Measurements from ENCODE around the gene SELENOS.
A peak's percentile ranks its signal among the peaks of the same experiment; 100 is the strongest.

Gene SELENOS, protein sequence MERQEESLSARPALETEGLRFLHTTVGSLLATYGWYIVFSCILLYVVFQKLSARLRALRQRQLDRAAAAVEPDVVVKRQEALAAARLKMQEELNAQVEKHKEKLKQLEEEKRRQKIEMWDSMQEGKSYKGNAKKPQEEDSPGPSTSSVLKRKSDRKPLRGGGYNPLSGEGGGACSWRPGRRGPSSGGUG

DNA sequence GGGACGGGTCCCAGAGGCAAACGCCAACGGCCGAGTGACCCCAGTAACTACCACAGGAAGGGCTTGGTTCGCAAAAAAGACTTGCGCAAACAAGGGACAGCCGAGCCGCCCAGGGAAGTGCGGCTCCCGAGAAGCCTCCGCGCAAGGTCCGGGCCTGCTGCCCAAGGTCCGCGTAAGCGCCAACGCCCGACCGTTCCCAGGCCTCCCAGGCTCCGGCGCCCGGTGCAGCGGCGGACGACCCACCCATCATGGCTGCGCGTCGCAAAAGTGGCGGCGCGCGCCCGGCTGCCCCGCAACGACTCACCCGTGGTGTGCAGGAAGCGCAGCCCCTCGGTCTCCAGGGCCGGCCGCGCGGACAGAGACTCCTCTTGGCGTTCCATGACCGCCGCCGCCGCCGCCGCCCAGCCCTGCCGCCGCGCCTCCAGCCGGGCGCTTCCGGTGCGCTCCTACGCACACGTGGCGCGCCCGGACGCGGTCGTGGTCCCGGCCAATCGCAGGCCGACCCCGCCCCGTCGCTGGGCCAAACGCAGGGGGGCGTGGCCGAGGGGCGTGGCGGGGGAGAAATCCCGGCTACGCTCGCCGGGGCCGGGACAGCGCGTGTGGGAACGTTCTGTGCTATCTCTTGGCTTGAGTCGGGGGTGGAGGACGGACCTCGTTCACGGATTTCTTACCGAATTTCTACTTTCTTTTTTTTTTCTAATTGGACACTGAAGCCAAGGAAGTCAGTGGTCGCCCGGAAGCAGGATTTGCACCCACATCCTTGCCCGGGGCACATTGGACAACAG is at the start of gene SELENOS:
Gene SELENOS, minus strand, starts transcription at position 448 of the 785 bp plus-strand sequence. Its CDS starts 68 bp downstream, at position 380.
- peak; percentile 96 for DNase-seq

DNA sequence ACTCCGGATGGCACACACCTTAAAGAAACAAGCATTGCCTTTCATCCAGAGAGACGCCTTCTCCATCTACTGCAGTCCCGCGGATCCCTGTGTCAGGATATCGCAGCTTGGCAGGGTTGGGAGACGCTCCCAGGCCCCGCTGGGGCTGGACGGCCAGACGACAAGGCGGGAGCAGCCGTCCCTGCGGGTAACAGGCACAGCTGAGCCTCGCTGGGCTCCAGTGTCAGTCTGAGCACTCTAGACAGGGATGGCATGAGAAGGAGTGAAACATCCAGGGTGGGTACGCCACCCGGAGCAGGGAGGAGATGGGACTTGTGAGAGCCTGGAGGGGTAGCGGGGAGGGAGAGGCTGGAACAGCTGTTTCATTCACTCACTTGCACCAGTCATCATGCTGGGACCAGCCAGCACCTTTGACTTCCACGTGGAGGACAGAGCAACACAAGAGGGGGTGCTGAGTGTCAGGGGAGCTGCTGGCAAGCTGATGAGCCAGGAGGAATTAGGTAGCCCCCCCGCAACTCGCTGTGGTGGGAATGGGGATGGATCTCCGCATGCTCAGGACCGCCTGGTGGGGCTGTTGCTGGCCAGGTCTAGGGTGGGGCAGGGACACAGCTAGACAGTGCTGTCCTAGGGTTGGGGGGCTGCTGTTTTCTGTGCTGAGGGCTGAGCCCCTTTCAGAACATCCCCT is 49.3 kb upstream of the SELENOS start:
- no peak for DNase-seq

DNA sequence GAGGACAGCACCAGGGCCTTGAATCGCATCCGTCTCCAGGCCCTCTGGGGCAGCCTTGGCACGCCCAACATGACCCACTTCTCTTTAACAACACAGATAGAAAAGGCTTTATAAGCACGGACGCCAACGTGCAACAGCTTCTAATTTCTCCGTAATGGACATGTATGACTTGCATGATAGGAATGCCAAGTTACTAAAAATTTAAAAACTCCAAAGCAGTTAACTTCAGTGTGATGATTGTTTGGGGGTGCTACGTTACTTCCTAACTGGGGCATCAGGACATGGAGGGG is 48.7 kb upstream of the SELENOS start:
- no peak for DNase-seq

DNA sequence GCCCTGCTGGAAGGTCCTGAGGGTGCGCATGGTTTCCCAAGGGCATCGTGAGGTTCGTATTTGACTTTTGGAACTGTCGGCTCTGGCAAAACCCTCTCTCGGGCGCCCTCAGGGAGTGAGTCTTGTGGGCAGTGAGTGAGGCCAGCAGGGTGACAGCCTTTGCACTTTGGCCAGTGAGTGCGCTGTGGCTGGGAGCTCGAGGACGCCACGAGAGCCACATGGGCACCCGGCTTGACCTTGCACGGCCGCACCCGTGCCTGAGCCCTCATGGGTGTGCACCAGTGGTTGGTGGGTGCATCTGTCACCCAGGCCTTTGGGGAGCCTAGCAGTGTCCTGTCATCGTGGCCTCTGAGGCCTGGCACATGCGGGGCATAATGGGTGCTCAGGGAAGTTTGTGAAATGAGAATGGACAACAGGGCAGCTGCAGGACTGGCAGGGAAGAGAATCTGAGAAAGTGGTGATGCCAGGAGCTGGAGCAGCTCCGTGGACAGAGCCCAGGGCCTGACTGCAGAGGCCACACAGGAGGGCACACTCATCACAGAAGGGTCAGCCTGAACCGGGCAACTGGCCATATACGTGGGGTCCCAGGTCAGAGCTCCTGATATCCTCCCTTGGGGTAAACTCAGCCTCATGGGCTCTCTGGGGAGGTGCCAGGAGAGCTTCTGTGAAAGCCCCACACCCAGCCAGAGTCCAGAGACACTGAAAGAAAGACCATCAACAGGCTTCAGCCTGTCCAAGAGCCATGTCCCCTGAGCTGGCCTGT is 48.2 kb upstream of the SELENOS start:
- DNase-seq: no peak

DNA sequence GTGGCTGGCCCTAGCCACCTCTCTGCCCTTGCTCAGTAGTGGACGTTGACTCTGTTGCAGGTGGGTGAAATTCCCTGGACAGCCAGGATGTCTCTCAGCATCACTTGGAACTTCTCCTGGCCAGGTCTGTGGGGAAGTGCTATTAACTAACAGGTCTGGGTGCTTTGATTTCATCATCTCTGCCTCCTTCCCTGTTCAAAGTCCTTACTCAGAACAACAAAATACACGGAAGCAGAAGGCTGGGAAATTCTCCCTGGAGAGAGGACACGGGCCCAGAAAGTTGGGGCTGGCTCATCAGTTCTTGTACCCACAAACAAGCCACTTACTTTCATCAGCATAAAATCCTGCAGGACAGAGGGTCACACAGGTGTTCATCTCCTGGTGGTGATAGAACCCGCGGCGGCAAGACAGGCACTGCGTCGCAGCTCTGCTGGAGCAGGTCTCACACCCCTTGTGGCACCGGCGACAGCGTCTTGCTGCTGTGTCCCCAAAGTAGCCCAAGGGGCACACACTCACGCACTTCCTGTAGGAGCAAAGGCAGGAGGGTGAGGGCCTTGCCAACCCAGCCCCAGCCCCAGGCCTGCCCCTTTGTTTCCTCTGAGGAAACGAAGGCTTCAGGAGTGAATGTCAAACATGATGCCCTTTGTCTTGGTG is 47.4 kb upstream of the SELENOS start:
- no peak for DNase-seq

DNA sequence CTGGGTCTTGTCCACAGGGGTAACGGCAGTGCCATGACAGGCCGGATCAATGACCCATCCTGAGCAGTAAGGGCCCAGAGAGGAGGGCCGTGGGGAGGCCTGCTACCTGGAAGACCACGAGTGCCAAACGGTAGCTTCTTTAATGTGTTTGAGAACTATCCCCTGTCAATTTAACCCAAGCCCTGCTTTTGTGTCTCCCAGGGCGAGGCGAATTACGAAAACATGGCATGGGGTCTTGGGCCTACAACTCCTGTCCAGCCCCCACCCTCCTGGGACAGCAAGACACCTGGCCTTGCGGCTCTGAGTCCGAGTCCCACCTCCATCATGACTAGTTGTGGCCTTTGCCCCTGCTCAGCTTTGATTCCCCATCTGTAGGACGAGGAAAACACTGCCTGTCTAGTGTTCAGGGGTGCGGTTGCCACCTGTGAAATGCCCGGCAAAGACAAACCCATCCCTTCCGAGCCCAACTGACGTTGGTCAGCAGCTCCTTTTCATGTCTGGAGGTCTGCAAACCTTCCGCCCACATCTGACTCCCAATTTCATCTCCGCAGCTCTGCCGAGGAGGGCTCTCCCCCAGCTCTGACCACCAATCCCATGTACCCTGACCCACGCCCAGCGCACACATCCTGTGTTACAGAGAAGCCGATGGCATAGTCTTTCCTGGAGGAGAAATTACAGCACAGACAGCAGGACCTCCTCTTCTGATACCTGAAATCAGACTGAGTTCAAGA is 46.7 kb upstream of the SELENOS start:
- DNase-seq: no peak

DNA sequence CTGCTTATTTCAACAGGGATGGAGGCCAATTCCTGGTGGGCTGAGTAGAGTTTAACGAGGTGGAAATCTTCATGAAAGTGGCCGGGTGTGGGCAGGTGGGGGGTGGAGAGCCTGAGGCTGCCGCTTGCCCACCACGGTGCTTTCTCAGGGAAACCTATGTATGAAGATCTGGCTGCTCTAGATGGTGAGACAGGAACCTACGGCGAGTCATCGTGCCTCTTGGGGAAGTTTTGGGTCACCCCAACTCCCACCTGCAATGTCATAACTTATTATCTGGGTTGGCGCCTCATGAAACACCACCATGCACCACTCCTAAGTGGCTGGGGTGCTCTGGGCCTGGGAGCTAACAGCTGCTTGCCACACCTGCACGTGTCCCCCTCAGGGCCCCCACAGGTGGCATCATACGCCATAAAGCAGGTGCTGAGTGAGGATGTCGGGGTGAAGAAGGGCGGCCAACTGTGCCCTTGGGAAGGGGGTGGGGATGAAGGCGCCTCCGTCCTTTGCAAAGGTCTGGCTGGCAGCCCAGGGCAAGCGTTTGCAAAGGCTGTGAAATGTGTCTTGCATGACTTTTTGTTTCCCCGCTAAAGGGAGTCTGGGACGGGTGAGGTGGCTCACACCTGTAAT is 45.7 kb upstream of the SELENOS start:
- no peak for DNase-seq

DNA sequence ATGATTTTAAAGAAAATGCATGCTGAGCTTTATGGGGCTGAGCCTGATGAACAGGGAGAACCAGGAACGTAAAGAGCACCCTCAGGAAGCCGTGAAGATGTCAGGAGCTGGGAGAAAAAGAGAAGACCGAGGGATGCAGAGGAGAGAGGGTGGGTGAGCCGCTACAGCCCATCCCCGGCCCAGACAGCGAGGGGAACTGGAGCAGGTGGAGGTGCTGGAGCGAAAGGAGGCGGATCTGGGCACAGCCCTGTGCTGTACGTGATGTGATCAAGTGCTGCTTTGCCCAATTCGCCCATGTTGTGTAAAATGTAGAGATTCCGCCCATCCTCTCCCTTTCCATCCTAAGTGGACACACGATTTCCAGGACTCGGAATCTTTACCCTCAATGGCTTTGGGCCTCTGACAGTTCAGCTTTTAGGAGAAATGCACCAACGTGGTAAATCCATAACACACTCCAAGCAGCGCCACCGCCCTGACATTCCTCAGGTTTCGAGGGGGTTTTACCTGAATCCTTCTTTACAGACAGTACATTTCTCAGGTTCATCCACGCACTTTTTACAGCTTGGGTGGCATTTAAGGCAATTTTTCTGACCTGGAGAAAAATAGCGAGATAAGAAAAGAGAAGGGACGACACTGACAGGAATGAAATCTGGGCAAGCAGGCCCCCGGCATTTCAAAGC is 44.9 kb upstream of the SELENOS start:
- DNase-seq: no peak

DNA sequence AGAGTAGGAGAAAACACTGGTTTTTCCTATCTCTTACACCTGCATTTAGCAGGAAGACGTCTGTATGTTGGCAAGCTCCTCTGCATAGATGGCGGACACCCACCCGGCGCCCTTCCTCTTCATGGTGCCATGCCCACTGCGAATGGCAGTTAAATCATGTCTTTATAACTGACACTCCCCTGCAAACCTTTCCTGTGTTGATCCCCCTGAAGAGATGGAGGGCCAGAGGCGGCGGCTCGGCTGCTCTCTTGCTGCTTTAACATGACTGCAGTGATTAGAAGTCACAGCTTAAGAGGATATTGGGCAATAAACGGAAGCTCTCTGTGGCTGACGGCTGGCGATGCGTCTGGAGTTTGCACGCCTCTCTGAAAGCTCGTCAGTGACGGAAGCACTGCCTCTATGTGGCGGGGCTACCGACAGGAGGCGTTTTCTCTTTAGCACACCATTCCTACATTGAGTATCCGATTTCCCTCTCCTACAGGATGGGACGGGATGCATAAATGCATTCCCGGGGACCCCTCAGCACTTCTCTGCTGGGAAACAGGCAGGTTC is 43.3 kb upstream of the SELENOS start:
- peak; percentile 90 for DNase-seq

DNA sequence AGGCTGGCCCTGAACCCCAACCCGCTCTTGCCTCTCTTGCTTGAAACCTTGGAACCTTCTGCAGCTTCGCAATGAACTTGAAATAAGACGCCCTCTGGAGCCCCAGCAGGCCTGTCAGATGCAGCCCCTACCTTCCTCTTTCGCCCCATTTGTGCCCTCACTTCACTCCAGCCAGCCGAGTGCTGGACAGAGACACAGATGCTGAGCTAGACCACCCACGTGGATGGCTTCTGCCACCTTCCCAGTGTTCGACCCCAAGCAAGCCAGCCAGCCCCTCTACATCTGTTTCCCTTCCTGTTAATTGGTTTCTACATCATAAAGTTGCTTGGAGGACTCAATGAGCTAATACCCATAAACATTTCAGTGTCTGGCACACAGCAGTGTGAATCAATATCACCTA is 41.6 kb upstream of the SELENOS start:
- DNase-seq: peak; percentile 16

DNA sequence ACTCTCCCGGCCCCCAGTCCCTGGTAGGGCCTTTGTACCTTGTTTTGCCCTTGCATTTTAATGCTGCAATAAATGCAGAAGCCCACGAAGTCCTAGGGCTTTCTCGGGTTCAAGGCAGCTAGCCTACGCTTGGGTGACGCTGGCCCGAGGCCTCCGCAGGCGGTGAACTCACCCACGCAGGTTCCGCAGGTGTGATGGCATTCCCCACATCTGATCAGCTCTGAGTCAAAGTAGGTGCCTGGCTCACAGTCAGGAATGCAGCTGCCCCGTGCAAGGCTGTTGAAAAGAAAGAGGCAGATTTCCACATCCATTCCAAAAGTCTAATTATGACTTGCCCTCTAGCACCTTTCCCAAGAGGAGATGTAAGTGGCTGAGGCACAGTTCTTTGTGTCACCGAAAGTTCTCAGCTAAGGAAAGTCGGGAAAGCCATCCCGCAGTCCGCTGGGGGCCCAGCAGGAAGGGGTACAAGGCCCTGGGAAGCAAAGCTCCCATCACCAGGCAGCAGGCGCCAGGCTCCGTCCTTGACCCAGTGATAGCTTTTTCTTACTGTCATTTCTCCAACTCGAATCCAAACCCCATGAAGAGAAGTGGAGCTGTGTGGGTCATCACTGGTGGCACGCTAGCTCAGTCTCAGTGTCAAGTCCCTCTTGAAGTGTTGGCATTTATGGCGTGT is 41.0 kb upstream of the SELENOS start:
- DNase-seq: no peak

DNA sequence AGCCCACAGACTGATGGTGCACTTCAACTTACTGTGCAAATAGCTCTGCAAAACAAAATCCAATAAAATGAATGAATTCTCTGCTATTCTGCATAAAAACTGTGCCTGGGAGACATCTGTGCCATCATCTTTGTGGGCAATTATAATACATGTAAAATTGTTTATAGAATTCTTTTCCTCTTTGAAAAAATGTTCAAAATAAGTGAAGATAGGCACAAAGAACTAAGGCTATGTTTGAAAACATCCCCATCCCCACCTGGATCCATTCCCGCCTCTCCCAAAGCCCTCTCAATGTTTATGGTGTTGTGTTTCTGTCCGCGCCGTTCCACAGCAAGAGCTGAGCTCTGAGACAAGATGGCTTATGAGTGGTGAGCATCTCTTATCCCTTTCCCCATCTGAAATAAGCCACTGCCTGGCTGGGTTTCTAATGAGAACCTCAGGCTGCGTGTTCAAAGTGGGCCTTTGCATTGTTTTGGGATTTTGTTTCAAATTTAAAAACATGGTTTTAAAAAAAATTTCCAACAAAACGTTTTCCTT is 40.1 kb upstream of the SELENOS start:
- DNase-seq: no peak

DNA sequence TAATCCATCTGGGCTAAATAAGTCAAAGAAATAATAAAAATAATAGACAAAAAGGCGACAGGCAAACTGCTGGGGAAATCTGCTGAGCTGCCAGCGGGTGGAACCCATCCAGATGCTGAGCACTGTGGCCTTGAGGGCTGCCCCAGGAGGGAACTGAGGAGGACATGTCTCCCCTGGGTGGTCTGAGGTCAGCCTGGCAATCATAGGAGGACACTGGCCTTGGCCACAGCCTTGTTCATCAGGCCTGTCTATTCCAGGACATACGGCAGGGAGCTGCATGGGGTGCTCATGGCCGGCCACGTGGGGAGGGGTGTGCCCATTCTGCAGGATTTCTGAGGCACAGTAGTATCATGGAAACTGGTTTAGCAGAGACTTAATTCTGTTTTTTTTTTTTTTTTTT is 39.2 kb upstream of the SELENOS start:
- no peak for DNase-seq

DNA sequence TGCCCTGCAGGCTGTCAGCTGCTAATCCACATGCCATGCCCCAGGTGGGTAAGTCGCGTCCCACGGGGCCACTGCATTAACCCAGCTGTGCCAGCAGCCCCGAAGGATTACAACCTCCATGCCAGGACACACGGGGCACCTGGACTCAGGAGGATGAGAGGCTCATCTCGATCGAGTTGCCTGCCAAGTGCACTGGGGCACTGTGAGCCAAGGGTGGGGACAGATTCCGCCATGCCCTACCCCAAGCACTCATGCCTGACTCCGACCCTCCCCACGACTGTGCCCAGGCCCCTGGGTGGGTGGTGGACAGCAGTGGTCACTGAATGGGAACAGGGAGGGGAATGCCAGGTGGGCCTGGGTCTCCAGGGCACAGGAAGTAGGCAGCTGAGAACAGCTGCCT is 38.5 kb upstream of the SELENOS start:
- DNase-seq: no peak

DNA sequence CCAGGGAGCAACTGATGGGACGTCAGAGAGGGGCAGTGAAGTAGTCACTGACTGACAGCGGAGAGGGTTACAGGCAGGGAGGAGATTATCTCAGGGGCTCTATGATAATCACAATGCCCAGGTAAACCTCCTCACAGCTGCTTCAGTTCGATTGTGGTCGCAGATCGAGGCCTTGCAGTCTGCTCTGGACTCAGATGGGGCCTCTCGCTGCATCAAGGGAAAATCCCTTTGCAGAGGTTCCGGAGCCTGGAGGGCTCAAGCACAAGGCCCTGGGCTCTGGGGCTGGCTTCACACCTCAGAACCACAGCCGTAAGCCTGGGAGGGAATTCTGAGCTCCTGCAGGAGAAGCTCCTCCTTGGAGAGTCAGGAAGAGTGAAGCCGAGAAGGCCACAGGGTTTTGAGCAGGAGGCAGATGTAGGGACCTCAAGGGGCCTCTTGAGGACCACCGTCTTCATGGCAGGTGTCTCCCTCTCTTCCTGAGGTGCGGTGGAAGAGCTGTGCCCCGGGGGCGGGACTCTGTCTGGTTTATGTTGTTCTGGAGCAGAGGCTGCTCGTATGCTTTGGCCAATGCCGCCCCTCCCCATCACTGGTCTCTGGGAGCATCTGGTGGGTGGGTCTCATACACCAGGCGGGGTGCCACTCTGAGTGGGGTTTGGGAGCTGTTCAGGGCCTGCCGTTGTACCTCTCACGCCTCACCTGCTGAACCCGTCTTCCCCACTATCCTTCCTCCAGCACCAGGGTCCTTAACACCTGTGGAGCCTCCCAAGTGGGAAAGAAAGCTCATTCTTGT is 37.2 kb upstream of the SELENOS start:
- DNase-seq: no peak

DNA sequence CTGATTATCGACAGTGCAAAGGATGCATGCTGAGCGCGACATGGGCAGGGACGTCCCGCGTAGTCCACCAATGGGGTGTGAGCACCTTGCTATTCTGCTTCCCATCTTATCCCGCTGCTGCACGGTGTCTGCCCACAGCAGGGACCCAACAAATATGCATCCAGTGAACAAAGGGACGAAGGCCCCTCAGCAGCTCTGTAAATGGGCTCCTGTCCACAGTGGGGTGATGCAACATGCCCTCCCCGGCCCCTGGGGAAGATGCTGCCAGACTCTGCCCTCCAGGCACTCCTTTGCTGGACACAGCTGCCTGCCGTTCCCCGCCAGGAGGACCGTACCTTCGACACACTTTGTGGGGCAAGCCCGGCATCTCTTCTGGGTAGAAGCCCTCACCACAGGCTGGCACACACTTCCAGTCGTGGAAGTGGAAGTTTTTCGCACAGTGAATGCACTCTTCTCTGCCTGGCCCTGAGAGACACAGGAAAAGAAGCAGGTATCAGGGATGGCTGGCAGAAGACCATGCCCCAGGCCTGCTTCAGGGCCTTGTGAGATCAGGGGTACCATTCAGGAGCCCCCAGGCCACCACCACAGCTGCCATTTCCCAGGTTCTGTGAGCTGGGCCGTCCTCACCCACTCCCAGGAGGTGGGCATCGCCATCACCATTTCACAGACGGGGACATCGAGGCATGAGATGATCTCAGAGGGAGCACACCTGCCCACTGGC is 35.9 kb upstream of the SELENOS start:
- no peak for DNase-seq

DNA sequence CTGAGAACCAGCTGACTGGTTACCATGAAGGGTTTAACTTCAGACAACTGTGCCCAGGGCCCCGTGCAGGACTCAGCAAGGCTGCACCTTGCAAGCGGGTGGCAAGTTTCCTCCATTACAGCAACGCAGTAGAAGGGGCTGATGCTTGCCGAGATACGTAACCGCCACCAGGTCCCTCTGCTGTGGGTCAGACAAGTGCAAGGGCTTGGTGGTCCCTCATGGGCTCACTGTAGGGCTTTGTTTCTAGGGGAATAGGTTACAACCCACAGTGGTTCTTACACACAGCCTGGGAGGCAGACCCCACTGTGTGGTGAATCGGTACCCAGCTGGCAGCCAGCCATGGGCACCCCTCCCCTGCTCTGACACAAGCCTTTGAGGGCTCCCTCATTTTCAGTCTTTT is 33.2 kb upstream of the SELENOS start:
- no peak for DNase-seq

DNA sequence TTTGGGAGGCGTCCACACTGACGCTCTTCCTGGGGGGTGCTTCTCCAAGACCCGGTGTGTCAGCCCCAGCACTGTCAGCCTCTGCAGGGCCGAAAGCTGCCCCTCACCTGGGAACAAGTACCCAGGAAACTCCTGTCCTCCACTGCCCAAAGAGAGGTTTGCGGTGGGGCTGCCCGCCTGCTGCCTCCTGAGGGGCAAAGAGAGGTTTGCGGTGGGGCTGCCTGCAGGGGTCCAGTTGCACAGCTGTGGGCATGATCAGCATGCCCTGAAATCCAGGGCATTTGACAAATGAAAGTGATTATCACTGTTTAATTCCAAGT is 32.8 kb upstream of the SELENOS start:
- no peak for DNase-seq

Data from hematopoietic multipotent progenitor cell treated with erythropoietin and hydrocortisone succinate and interleukin-3 and kit ligand, for 4 days (in vitro differentiated cells).